Measurements from ENCODE around the gene PSMD1.

Gene PSMD1

DNA sequence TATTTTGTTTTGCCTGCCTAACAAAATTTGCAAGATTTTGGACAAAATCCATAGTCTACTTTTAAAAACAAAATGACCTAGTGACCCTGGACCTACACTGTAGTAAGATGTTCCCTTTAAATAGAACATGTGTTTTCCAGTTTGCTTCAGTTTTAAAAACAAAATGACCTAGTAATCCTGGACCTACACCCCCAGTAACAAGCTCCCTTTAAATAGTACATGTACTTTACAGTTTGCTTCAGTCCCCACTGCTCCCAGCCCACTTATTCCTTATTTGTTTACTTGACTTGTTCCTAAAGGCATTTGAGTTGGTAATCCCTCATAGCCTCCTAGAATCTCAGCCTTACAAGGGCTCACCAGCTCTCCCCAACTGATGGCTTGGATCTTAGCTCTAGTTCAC is 102.6 kb downstream of the PSMD1 start:
- no peak for DNase-seq (ENCODE audit: low spot score)
- H3K27ac ChIP-seq, result peak overlapping the region in 1 of 2 donors; percentile 51
- no peak overlapping the region for H3K4me3 ChIP-seq
- TF ChIP-seq, protein P1, sequence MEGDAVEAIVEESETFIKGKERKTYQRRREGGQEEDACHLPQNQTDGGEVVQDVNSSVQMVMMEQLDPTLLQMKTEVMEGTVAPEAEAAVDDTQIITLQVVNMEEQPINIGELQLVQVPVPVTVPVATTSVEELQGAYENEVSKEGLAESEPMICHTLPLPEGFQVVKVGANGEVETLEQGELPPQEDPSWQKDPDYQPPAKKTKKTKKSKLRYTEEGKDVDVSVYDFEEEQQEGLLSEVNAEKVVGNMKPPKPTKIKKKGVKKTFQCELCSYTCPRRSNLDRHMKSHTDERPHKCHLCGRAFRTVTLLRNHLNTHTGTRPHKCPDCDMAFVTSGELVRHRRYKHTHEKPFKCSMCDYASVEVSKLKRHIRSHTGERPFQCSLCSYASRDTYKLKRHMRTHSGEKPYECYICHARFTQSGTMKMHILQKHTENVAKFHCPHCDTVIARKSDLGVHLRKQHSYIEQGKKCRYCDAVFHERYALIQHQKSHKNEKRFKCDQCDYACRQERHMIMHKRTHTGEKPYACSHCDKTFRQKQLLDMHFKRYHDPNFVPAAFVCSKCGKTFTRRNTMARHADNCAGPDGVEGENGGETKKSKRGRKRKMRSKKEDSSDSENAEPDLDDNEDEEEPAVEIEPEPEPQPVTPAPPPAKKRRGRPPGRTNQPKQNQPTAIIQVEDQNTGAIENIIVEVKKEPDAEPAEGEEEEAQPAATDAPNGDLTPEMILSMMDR (IDR thresholded peaks at IDR 0.05), result no peak

DNA sequence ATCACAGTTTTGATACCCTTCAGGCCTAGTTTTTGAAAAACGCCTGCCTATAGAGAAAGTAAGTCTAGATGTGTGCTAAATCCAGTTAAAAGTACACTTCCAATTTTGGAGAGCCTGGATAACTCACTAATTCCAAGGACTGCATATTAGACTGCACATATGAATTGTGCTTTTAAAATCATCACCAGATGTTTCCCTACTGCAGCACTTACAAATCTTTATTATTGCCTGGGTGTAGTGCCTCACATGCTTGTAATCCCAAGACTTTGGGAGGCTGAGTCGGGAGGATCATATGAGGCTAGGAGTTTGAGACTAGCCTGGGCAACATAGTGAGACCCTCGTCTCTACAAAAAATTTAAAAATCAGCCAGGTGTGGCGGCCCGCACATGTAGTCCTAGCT is 104.0 kb downstream of the PSMD1 start:
- TF ChIP-seq, protein P1 (IDR thresholded peaks at IDR 0.05), result no peak
- Histone ChIP-seq H3K4me3 (no peak overlapping the region), H3K27ac (no peak overlapping the region)
- no peak for DNase-seq (ENCODE audit: low spot score)

- no peak for DNase-seq (ENCODE audit: low spot score)
- Histone ChIP-seq H3K27ac (peak overlapping the region; percentile 83 to 90), H3K4me3 (no peak overlapping the region)
- TF ChIP-seq, protein P1 (IDR thresholded peaks at IDR 0.05), result no peak
Measured at GRCh38 chr2:231161252-231161839, 104.7 kb downstream of the PSMD1 start.

DNA sequence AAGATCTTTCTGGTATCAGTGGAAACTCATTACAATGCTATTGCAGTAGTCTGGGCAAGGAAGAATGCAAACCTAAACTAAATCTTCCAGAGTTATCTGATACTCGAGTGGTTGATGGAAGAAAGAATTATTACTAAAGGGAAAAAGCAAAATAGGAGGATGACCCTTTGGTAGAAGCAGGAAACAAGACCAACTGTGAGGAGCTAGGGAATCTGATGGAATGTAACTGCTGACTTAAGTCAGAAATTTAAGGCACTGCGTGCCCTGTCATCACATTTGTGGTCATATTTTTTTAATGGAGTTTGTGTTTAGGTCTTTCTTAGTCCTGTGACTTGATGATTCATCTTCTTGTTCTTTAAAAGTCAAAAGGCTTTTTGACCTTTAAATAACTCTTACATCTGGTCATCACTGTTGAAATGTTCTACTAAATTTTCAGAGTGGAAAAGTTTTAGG is 105.2 kb downstream of the PSMD1 start:
- Histone ChIP-seq H3K4me3 (peak overlapping the region; percentile 33), H3K27ac (peak overlapping the region; percentile 83 to 90)
- DNase-seq (ENCODE audit: low spot score), result no peak
- TF ChIP-seq, protein P1 (IDR thresholded peaks at IDR 0.05), result no peak

GRCh38 chr2:231163011-231163410 is 106.3 kb downstream of the PSMD1 start:
- no peak overlapping the region for H3K4me3 ChIP-seq
- TF ChIP-seq, protein P1 (IDR thresholded peaks at IDR 0.05), result no peak
- peak overlapping the region; percentile 32 to 90 for H3K27ac ChIP-seq
- no peak for DNase-seq (ENCODE audit: low spot score)

- no peak for DNase-seq (ENCODE audit: low spot score)
- H3K27ac ChIP-seq, result peak overlapping the region; percentile 32 to 90
- no peak overlapping the region for H3K4me3 ChIP-seq
- TF ChIP-seq, protein P1 (IDR thresholded peaks at IDR 0.05), result no peak
Measured at GRCh38 chr2:231163414-231164095, 106.9 kb downstream of the PSMD1 start.
